HG02970 (cell line): ENCODE data around the gene EXOC2.

Source experiments
- ATAC-seq: cut with Tn5 transposase; IDR thresholded peaks from one replicate; pipeline ENCODE4 v1.9.1; 2021; ENCODE audit warnings: mild to moderate bottlenecking, moderate library complexity, moderate number of reproducible peaks; ENCODE audit not compliant: unreplicated experiment, low FRiP score

Gene EXOC2

DNA sequence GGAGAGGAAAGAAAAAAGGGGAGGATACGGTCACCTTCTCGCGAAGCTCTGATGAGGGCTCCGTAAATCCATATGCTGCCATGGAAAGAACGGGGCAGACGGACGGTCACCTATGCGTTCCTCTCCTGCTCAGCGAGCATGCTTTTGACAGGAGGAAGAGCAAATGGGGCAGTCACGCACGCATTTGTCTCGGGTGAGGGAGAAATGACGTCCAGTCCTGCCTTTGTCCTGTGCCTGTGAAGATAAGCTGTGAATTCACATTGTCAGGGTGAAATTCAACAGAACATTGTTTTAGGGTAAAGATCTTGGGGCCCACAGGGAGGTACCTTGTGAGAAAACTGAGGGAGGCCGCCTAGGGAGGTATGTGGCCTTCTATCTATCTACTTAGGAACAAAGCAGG lies 217.6 kb downstream of the EXOC2 start:
- no peak for ATAC-seq

DNA sequence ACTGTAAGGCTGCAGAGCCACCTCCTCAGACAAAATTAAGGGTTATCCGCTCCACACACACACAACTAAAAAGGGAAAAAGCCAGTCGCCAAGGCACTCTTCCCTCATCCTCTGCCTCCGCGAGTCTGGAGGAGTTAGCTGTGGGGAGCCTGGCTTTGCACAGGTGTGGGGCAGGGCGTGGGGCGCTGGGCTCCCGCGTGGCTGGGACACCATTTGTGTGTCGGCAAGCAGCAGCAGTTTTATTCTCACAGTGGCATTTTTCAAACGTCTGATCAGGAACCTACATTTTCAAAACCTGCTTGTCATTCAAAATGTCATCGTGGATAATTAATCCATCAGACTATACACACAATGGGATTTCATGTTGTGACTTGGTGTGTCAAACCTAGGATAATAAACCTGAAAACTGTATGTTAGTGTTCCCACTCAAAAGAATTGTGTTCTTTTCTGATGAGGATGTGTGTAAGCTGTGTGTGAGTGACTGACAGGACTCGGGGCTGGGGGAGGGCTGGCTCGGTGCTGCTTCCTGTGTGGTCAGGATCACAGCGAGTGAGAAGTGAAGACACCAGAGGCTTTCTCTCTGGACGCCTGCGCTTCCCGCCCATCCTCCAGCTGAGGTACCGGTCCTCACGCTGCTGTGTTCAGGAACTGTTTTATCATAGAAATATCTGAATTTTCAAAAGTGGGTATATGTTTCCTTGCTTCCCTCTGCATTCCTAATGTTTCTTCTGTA lies 218.3 kb downstream of the EXOC2 start:
- ATAC-seq: no peak

DNA sequence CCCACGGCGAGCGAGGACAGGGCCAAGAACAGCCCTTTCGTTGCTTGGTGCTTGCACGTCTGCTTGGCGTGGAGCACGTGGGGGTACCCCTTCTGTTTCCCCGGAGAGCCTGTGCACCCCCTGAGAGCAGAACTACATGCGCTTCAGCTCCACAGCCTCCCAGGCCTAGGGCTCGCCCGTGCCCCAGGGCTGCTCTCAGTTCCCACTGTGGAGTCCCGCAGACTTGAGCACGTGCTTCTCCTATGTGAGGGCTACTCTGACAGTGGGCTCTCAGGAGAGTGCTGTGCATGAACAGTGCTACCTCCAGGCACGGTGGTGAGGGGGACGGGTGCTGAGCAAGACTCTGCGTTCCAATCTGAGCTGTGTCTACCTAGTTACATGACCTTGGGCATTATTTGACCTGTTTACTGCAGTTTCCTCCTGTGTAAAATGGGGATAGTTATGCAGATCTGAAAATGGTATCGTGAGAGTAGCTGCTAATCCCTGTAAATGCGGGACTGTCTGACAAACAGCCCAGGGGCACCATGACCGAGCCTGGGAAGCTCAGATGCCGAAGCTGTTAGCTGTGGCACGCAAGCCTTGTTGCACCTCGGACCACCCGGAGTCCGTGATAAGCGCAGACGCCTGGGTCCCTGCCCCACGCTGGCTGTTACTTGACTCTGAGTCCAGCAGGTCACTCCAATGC lies 219.0 kb downstream of the EXOC2 start:
- no peak for ATAC-seq

DNA sequence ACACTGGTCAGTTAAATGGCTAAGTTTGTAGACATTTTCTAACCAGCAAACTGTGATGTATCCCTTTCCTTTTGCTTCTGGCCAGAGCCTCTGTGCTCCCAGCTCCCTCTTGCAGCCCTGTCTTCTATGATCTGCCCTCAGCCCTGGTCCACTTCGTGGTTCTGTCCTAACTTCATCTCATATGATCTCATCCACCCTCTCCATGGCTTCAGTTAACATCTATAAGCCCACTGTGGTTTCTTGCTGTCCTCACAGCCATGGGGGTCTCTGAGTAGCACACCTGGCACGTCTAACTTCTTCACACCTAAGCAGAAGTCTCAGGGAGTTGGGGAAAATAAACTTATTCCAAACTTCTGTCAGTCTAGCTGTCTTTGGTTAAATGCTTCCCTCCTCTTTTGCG lies 219.6 kb downstream of the EXOC2 start:
- ATAC-seq: no peak

DNA sequence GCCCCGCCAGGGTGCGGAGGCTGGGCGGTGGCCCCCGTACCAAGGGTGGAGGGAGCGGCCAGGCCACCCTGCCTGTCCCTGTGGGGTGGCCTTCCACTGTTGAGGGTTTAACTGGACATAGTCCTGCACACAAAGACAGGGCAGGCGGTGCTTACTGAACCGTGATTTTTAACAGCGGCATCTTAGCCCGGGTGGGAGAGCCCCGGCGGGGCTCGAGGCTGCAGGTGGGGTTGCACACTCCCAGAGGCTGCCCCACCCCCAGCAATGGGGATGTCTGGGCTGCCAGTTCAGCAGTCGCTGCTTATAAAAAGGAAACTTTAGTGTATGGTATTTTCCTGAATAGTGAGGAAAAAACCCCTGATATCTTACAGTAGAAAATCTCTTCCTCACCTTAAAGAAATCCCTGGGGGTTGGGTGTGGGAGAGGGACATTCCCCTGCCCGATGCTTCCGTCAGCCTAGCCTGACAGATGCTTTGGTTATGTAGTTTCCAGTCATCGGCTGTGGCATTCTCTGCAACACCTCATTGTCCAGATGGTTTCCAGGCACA lies 222.0 kb downstream of the EXOC2 start:
- ATAC-seq: no peak

GRCh38 chr6:470051-470900 lies 222.7 kb downstream of the EXOC2 start:
- no peak for ATAC-seq

DNA sequence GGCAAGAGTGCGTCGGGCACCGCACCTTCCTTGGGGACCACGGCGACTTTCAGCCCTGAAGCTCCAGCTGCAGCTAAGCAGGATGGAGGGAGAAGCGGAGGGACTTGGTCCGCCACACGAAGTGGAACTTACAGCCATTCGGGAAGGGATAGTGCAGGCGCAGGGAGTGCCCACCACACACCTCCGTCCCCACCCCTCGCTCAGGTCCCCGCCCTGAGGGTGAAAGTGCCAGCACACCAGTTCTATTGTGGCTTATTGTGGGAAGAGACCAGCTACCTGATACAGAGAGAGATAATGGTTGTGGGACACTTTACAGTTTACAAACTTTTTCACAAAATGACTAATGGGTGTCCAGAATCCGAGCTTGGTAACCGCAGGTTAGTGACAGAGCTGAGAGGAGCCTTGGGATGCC lies 225.3 kb downstream of the EXOC2 start:
- no peak for ATAC-seq

- ATAC-seq: no peak
These were observed 225.8 kb downstream of the EXOC2 start for GRCh38 chr6:467111-467510.

- no peak for ATAC-seq
These were observed 226.4 kb downstream of the EXOC2 start for GRCh38 chr6:466564-466963.

DNA sequence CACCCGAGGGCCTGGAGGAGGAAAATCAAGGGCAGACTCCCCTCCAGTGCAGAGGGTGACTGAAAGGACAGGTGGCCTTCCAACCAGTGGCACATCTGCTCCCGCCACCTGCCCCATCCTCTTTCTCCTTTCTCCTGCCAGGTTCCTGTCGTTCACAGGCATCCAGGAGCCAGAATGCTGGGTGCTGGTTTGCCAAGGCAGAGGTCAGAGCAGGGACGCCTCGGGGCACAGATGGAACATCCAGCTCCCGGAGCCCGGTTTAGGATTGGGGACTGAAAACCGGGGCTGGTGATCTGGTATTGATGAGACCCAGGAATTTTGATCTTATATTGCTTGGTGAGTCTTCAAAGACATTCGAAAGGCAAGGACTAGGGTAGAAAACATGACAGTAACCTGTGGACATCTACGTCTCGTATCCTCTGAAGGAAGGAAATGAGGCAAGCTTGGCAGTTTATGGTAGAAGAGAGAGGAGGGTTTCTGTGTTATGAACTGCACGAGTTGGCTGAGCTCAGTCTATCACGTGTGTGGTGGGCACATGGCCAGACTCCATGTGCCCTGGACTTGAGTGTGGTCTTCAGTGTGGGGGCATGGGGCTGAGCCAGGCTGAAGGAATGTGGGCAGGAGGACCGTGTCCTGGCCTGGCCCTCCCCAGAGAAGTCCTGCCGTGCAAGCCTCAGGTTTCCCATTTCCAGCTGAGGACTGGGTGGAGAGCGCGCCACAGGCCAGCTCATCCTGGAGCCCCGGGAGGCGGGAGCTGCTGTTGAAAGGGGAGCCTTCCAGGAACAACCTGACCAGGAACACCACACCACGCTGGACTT lies 227.2 kb downstream of the EXOC2 start:
- no peak for ATAC-seq

- ATAC-seq: no peak
These were observed 236.1 kb downstream of the EXOC2 start for GRCh38 chr6:456887-457286.

DNA sequence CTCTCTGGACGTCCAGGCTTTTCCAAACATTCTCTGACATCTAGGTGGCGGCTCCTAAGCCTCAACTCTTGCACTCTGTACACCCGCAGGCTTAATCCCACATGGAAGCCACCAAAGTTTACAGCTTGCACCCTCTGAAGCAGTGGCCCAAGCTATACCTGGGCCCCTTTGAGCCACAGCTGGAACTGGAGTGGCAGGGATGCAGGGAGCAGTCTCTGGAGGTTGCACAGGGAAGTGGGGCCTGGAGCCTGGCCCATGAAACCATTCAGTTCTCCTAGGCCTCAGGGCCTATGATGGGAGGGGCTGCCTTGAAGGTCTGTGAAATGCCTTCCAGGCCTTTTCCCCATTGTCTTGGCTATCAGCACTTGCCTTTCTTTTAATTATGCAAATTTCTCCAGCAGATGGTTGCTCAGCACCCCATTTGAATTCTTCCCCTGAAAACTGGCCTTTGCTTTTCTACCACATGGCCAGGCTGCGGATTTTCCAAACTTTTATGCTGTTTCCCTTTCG lies 236.5 kb downstream of the EXOC2 start:
- no peak for ATAC-seq

GRCh38 chr6:455835-456234 lies 237.1 kb downstream of the EXOC2 start:
- no peak for ATAC-seq

DNA sequence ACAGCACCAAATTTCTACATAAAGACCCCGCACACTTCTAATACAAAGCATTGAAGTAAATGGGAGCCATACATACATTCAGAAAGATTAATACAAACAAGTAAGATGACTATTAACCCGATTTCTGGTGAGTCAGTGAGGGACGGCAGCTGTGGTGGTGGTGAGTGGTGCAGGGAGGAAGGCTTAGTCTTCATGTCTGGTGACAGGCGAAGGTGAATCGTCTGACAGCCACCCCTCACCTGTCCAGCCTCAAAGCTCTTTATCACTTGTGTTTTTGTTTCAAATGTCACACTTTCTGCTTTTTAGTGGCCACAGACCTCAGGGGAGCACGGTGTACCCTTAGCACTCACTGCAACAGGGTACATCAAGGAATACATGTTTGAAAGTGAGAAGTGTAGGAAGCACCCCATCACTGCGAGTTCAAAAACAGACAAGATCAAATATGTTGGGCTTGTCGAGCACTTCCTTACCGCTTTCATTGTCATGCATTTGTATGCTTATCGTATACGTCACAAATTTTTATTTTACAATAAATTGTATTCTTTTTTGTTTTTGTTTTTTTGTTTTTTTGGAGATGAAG lies 237.8 kb downstream of the EXOC2 start:
- no peak for ATAC-seq

- no peak for ATAC-seq
These were observed 238.6 kb downstream of the EXOC2 start for GRCh38 chr6:454148-454991.

GRCh38 chr6:453152-453551 lies 239.8 kb downstream of the EXOC2 start:
- no peak for ATAC-seq

- no peak for ATAC-seq
These were observed 240.5 kb downstream of the EXOC2 start for GRCh38 chr6:452301-453067.

DNA sequence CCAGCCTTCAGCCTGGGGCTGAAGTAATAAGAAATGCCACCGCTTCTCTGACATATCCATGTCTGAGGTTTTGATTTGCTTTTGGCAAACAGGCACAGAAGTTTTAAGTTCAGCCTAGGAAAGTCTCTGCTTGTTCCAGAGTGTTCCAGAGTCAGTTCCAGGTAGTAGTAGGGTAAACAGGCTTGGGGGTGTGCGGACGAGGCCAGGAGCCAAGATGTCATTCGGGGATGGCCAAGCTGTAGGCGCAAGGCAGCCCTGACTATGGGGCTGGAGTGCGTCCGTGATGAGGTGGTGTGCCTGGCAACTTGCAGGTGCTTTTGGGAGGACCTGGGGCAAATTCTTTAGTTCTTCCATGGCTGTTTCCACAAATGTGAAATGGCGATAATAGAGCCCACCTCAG lies 241.1 kb downstream of the EXOC2 start:
- no peak for ATAC-seq
